ENCODE data around the gene CHN1.

The CHN1 gene

DNA sequence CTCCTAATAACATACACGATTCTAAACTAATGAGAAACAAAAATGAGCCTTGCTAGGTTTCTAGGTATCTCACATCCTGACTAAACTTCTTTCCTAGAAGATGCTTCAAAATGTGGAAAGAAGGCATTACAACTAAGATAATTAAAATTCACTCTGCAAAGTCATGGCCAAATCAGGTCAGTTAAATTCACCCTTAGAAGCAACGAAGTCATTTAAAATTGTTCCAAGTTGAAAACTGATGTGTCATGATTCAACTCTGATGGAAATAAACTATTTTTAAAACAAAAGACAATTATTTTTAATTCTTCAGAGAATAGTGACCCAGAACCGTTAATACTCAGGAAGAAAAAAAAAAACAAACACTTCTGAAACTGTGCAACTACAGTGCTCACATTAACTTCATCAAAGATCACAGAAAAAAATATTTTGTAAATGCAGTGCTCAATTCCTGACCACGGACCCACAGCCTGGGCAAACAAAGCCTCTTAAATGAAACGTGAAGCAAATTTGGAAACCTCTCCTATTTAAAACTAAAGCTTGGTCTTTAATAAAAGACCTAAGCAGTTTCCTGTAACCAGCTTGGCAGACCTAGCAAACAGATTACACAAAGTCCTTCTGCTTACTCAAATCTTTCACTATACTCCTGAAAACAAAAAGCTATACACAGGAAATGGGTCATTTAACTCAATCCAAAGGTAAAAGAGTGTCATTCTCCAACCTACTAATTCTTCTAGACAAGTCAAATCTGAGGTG lies 39.0 kb downstream of the CHN1 start:
- Histone ChIP-seq H2BK15ac (ENCODE audit: low read depth, poor library complexity, severe bottlenecking) (no peak overlapping the region), H2BK120ac (ENCODE audit: low read depth, low read length) (no peak overlapping the region), H3K18ac (ENCODE audit: low read depth in 1 of 2, low read length in 2 of 2) (no peak overlapping the region), H3K14ac (ENCODE audit: low read length in 2 of 2) (no peak overlapping the region), H4K91ac (ENCODE audit: low read length) (no peak overlapping the region), H2BK5ac (ENCODE audit: low read depth, low read length, poor library complexity, severe bottlenecking) (no peak overlapping the region), H3K4ac (ENCODE audit: low read depth in 1 of 2, low read length in 2 of 2) (no peak overlapping the region), H3K9ac (ENCODE audit: low read length) (peak overlapping the region; percentile 67), H2AK5ac (ENCODE audit: low read length, severe bottlenecking) (no peak overlapping the region), H3K4me2 (ENCODE audit: low read length, poor library complexity, severe bottlenecking) (no peak overlapping the region), H3K27ac (ENCODE audit: low read length, poor library complexity, severe bottlenecking) (no peak overlapping the region), H3K4me1 (ENCODE audit: control insufficient read depth, insufficient read depth, low read depth, low read length) (no peaks in the 10 kb centered on the region), H2BK12ac (ENCODE audit: low read length in 2 of 2) (no peak overlapping the region), H3K27me3 (ENCODE audit: control insufficient read depth in 1 of 2, insufficient read depth in 1 of 2, low read length in 2 of 2) (no peaks in the 10 kb centered on the region), H3K23ac (ENCODE audit: low read length in 2 of 2) (no peak overlapping the region), H4K8ac (ENCODE audit: low read length) (no peak overlapping the region), H3K36me3 (ENCODE audit: control insufficient read depth in 1 of 2, insufficient read depth in 2 of 2, low read depth in 1 of 2, low read length in 2 of 2) (no peaks in the 10 kb centered on the region), H3K4me3 (ENCODE audit: insufficient read depth in 1 of 2, low read depth in 1 of 2, low read length in 2 of 2) (no peak overlapping the region), H3K79me1 (replicated peaks; ENCODE audit: low read length, poor library complexity, severe bottlenecking) (no peaks in the 10 kb centered on the region), H2AFZ (ENCODE audit: low read depth, low read length) (no peak overlapping the region), H3K9me3 (ENCODE audit: control insufficient read depth, low read length) (no peaks in the 10 kb centered on the region)
- WGBS, result 35% methylated on average over 4 of the region's 5 CpGs
- peak; percentile 31 for DNase-seq

DNA sequence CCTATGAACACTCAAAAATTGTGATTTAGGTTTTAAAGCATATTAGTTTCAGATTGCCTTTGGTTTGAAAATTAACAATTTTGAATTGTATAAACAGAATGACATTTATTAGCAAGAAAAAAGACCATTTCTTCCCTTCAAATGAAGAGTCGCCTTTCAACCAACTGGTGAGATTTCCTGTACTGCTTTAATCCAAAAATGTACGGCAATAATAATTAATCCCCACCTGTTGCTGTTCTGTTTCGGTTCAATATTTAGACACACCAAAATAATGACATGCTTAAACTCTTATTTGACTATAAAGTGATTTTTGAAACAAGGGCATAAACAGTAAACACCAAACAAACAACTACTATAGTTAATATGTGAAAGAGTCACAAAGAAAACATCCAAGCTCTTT lies 39.6 kb downstream of the CHN1 start:
- Histone ChIP-seq H3K27me3 (ENCODE audit: control insufficient read depth in 1 of 2, insufficient read depth in 1 of 2, low read length in 2 of 2) (no peaks in the 10 kb centered on the region), H4K91ac (ENCODE audit: low read length) (no peak overlapping the region), H2BK5ac (ENCODE audit: low read depth, low read length, poor library complexity, severe bottlenecking) (no peak overlapping the region), H3K18ac (ENCODE audit: low read depth in 1 of 2, low read length in 2 of 2) (no peak overlapping the region), H3K4me1 (ENCODE audit: control insufficient read depth, insufficient read depth, low read depth, low read length) (no peaks in the 10 kb centered on the region), H3K27ac (ENCODE audit: low read length, poor library complexity, severe bottlenecking) (no peak overlapping the region), H2AK5ac (ENCODE audit: low read length, severe bottlenecking) (no peak overlapping the region), H3K4me2 (ENCODE audit: low read length, poor library complexity, severe bottlenecking) (no peak overlapping the region), H3K14ac (ENCODE audit: low read length in 2 of 2) (no peak overlapping the region), H3K4me3 (ENCODE audit: insufficient read depth in 1 of 2, low read depth in 1 of 2, low read length in 2 of 2) (no peak overlapping the region), H3K9me3 (ENCODE audit: control insufficient read depth, low read length) (no peaks in the 10 kb centered on the region), H2BK15ac (ENCODE audit: low read depth, poor library complexity, severe bottlenecking) (no peak overlapping the region), H3K36me3 (ENCODE audit: control insufficient read depth in 1 of 2, insufficient read depth in 2 of 2, low read depth in 1 of 2, low read length in 2 of 2) (no peaks in the 10 kb centered on the region), H2BK120ac (ENCODE audit: low read depth, low read length) (no peak overlapping the region), H2AFZ (ENCODE audit: low read depth, low read length) (no peak overlapping the region), H3K23ac (ENCODE audit: low read length in 2 of 2) (no peak overlapping the region), H3K9ac (ENCODE audit: low read length) (peak overlapping the region; percentile 67), H4K8ac (ENCODE audit: low read length) (no peak overlapping the region), H3K79me1 (replicated peaks; ENCODE audit: low read length, poor library complexity, severe bottlenecking) (no peaks in the 10 kb centered on the region), H2BK12ac (ENCODE audit: low read length in 2 of 2) (no peak overlapping the region), H3K4ac (ENCODE audit: low read depth in 1 of 2, low read length in 2 of 2) (no peak overlapping the region)
- WGBS, result 79% methylated on average over 1 of the region's 3 CpGs
- DNase-seq, result no peak

DNA sequence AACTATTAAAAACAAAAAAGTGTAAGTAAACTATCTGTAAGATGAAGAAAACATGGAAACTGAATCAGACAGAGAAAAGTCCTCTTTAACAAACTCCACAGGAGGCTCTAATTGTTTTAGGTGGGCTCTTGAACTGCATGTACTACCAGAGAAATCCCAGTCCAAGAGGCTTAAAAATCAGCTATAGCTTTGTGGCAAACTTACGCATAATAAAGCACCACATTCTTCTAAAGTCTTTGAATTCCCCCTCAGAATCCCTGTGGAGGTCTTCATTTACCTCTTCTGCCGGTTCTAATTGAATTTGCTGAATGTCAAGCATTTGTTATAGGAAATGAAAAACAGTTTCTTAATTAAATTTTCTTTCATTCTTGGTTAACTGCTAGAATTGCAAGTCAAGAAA lies 40.8 kb downstream of the CHN1 start:
- no peak overlapping the region for H2BK5ac ChIP-seq (ENCODE audit: low read depth, low read length, poor library complexity, severe bottlenecking)
- H3K36me3 ChIP-seq (ENCODE audit: control insufficient read depth in 1 of 2, insufficient read depth in 2 of 2, low read depth in 1 of 2, low read length in 2 of 2), result no peaks in the 10 kb centered on the region
- no peak overlapping the region for H3K4me3 ChIP-seq (ENCODE audit: insufficient read depth in 1 of 2, low read depth in 1 of 2, low read length in 2 of 2)
- no peak overlapping the region for H3K23ac ChIP-seq (ENCODE audit: low read length in 2 of 2)
- no peak overlapping the region for H3K14ac ChIP-seq (ENCODE audit: low read length in 2 of 2)
- H2AFZ ChIP-seq (ENCODE audit: low read depth, low read length), result no peak overlapping the region
- H3K4ac ChIP-seq (ENCODE audit: low read depth in 1 of 2, low read length in 2 of 2), result no peak overlapping the region
- no peaks in the 10 kb centered on the region for H3K4me1 ChIP-seq (ENCODE audit: control insufficient read depth, insufficient read depth, low read depth, low read length)
- H3K27me3 ChIP-seq (ENCODE audit: control insufficient read depth in 1 of 2, insufficient read depth in 1 of 2, low read length in 2 of 2), result no peaks in the 10 kb centered on the region
- 80% methylated on average over 1 of the region's 2 CpGs for WGBS
- H4K8ac ChIP-seq (ENCODE audit: low read length), result no peak overlapping the region
- no peaks in the 10 kb centered on the region for H3K9me3 ChIP-seq (ENCODE audit: control insufficient read depth, low read length)
- no peak overlapping the region for H4K91ac ChIP-seq (ENCODE audit: low read length)
- H2BK15ac ChIP-seq (ENCODE audit: low read depth, poor library complexity, severe bottlenecking), result no peak overlapping the region
- H3K9ac ChIP-seq (ENCODE audit: low read length), result no peak overlapping the region
- DNase-seq, result no peak
- no peak overlapping the region for H2BK12ac ChIP-seq (ENCODE audit: low read length in 2 of 2)
- no peak overlapping the region for H3K27ac ChIP-seq (ENCODE audit: low read length, poor library complexity, severe bottlenecking)
- no peak overlapping the region for H2AK5ac ChIP-seq (ENCODE audit: low read length, severe bottlenecking)
- H3K18ac ChIP-seq (ENCODE audit: low read depth in 1 of 2, low read length in 2 of 2), result no peak overlapping the region
- no peak overlapping the region for H3K4me2 ChIP-seq (ENCODE audit: low read length, poor library complexity, severe bottlenecking)
- no peak overlapping the region for H2BK120ac ChIP-seq (ENCODE audit: low read depth, low read length)
- no peaks in the 10 kb centered on the region for H3K79me1 ChIP-seq (replicated peaks; ENCODE audit: low read length, poor library complexity, severe bottlenecking)

DNA sequence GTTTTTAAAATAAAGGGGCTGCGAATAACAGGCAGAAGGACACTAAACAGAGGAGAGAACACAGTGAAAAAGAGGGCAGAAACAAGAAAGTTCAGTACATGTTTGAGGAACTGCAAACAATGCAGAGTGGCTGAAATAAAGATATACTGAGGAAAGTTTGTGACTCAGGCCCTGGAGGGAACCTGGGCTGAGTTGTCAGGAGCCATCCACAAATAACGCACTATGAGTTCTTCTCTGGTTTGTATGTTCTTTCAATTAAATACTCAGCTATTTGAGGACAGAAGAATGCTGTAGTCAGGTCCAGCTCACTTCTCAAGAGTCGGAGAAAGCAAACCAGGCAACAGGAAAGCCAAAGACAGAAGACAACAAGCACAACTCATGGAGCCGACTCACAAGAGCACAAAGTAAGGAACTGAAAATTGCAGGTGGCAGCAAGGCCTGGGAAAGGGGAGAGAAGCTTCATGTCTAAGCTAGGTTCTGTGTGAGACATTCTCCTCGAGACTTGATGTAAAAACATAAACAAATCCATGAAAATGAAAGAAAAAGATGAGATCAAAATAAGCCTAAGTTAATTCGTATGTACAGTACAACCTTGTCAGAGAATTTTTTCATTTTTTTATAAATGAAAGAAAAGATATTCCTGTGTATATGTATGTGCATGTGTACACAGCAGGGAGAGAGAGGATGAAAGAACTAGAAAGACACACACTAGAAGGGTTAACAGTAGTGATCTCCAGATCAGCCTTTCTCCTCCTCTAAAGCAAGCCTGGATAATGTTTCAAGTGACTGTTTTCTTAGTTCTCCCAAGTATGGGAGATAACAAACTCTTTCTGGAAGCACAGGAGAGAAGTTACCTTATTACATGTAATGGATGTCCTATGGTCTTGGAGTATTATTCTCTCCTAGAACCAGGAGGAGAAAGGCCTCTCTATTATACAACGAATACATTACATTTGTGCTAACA lies 41.5 kb downstream of the CHN1 start:
- DNase-seq, result no peak
- no peaks in the 10 kb centered on the region for H3K79me1 ChIP-seq (replicated peaks; ENCODE audit: low read length, poor library complexity, severe bottlenecking)
- WGBS, result 92% methylated on average over 4 of the region's 7 CpGs

More for the DNA sequence above, 41.5 kb downstream of the CHN1 start:
- no peak overlapping the region for H3K27ac ChIP-seq (ENCODE audit: low read length, poor library complexity, severe bottlenecking)
- no peak overlapping the region for H2BK15ac ChIP-seq (ENCODE audit: low read depth, poor library complexity, severe bottlenecking)
- no peak overlapping the region for H3K14ac ChIP-seq (ENCODE audit: low read length in 2 of 2)
- H3K9me3 ChIP-seq (ENCODE audit: control insufficient read depth, low read length), result no peaks in the 10 kb centered on the region
- H4K8ac ChIP-seq (ENCODE audit: low read length), result no peak overlapping the region
- no peak overlapping the region for H3K18ac ChIP-seq (ENCODE audit: low read depth in 1 of 2, low read length in 2 of 2)
- no peak overlapping the region for H2BK5ac ChIP-seq (ENCODE audit: low read depth, low read length, poor library complexity, severe bottlenecking)
- H2AK5ac ChIP-seq (ENCODE audit: low read length, severe bottlenecking), result no peak overlapping the region
- no peaks in the 10 kb centered on the region for H3K4me1 ChIP-seq (ENCODE audit: control insufficient read depth, insufficient read depth, low read depth, low read length)
- H3K9ac ChIP-seq (ENCODE audit: low read length), result no peak overlapping the region
- no peaks in the 10 kb centered on the region for H3K36me3 ChIP-seq (ENCODE audit: control insufficient read depth in 1 of 2, insufficient read depth in 2 of 2, low read depth in 1 of 2, low read length in 2 of 2)
- H3K27me3 ChIP-seq (ENCODE audit: control insufficient read depth in 1 of 2, insufficient read depth in 1 of 2, low read length in 2 of 2), result no peaks in the 10 kb centered on the region
- H2BK12ac ChIP-seq (ENCODE audit: low read length in 2 of 2), result no peak overlapping the region
- no peak overlapping the region for H3K4ac ChIP-seq (ENCODE audit: low read depth in 1 of 2, low read length in 2 of 2)
- no peak overlapping the region for H4K91ac ChIP-seq (ENCODE audit: low read length)
- no peak overlapping the region for H2AFZ ChIP-seq (ENCODE audit: low read depth, low read length)
- H3K4me2 ChIP-seq (ENCODE audit: low read length, poor library complexity, severe bottlenecking), result no peak overlapping the region
- H2BK120ac ChIP-seq (ENCODE audit: low read depth, low read length), result no peak overlapping the region
- no peak overlapping the region for H3K4me3 ChIP-seq (ENCODE audit: insufficient read depth in 1 of 2, low read depth in 1 of 2, low read length in 2 of 2)
- H3K23ac ChIP-seq (ENCODE audit: low read length in 2 of 2), result no peak overlapping the region
